Ecto neural progenitor cell (in vitro differentiated cells): Measurements from ENCODE around the gene TEX44.
A peak's percentile ranks its signal among the peaks of the same experiment; 100 is the strongest.
"Not testable (repeated sequence)": the region's sequence is repeated elsewhere in the genome, so short reads cannot be mapped to it uniquely, and the experiment has no call there.

Source experiments
- DNase-seq: peaks from one replicate; pipeline ENCODE4 v3.0.0-alpha.2; 2018; ENCODE audit warnings: low spot score

Gene TEX44

GRCh38 chr2:231592636-231593145, at the start of gene TEX44:
Gene TEX44, plus strand, starts transcription at chr2:231592864. Its CDS starts 88 bp downstream, at chr2:231592952.
- no peak for DNase-seq

GRCh38 chr2:231545105-231545902, 47.4 kb upstream of the TEX44 start:
- DNase-seq = no peak

GRCh38 chr2:231546014-231546715, 46.5 kb upstream of the TEX44 start:
- DNase-seq = no peak

GRCh38 chr2:231547315-231548110, 45.2 kb upstream of the TEX44 start:
- no peak for DNase-seq

- no peak for DNase-seq
Measured at GRCh38 chr2:231548752-231549151, 43.9 kb upstream of the TEX44 start.

- no peak for DNase-seq
Measured at GRCh38 chr2:231549446-231550239, 43.0 kb upstream of the TEX44 start.

GRCh38 chr2:231552752-231553151, 39.9 kb upstream of the TEX44 start:
- no peak for DNase-seq

- DNase-seq = no peak
Measured at GRCh38 chr2:231554327-231554726, 38.3 kb upstream of the TEX44 start.

GRCh38 chr2:231554748-231555545, 37.7 kb upstream of the TEX44 start:
- no peak for DNase-seq

GRCh38 chr2:231556496-231556895, 36.2 kb upstream of the TEX44 start:
- not testable (repeated sequence) for DNase-seq

GRCh38 chr2:231556981-231557380, 35.7 kb upstream of the TEX44 start:
- DNase-seq = no peak

- DNase-seq = peak; percentile 69
Measured at GRCh38 chr2:231557571-231558217, 35.0 kb upstream of the TEX44 start.

- peak; percentile 71 for DNase-seq
Measured at GRCh38 chr2:231563378-231563961, 29.2 kb upstream of the TEX44 start.

GRCh38 chr2:231565887-231566594, 26.6 kb upstream of the TEX44 start:
- no peak for DNase-seq

GRCh38 chr2:231567159-231567558, 25.5 kb upstream of the TEX44 start:
- DNase-seq = no peak

- DNase-seq = no peak
Measured at GRCh38 chr2:231568098-231568784, 24.4 kb upstream of the TEX44 start.

- no peak for DNase-seq
Measured at GRCh38 chr2:231568785-231569435, 23.8 kb upstream of the TEX44 start.

GRCh38 chr2:231570915-231571314, 21.7 kb upstream of the TEX44 start:
- not testable (repeated sequence) for DNase-seq
